Stimulated activated naive B cell treated with anti-CD40 and anti-IgM and Interleukin-4, amounts not matched to agents 10 μg/mL and 1 μg/mL and 100 μg/mL, for 72 hours (primary cell): Measurements from ENCODE around the gene DDX41.

Source experiments
- ATAC-seq, 2 donors: fragments of 150-1000 bp; cut with Tn5 transposase; replicated peaks; 2 replicates each; pipeline ENCODE4 v1.10.0; 2021; ENCODE audit warnings: moderate library complexity in 1 of 2
- DNase-seq: peaks from one replicate; pipeline ENCODE4 v3.0.0; 2021
- H3K27ac Mint-ChIP-seq: one replicate; pipeline ENCODE4 v1.8.0; 2022; ENCODE audit warnings: mild to moderate bottlenecking, mixed read lengths
- H3K27me3 Mint-ChIP-seq, 2 donors: one replicate each; pipeline ENCODE4 v1.8.0; 2022; ENCODE audit warnings: mixed read lengths in 2 of 2
- H3K36me3 Mint-ChIP-seq, 2 donors: one replicate each; pipeline ENCODE4 v1.8.0; 2022; ENCODE audit warnings: mixed read lengths in 2 of 2, mild to moderate bottlenecking in 1 of 2
- H3K4me1 Mint-ChIP-seq, 2 donors: one replicate each; pipeline ENCODE4 v1.8.0; 2022; ENCODE audit warnings: mixed read lengths in 2 of 2, mild to moderate bottlenecking in 1 of 2
- H3K4me3 Mint-ChIP-seq, 2 donors: one replicate each; pipeline ENCODE4 v1.8.0; 2022; ENCODE audit warnings: mild to moderate bottlenecking in 2 of 2, mixed read lengths in 2 of 2, moderate library complexity in 1 of 2
- H3K9me3 Mint-ChIP-seq, 2 donors: one replicate each; pipeline ENCODE4 v1.8.0; 2022; ENCODE audit warnings: mixed read lengths in 2 of 2, mild to moderate bottlenecking in 1 of 2

DDX41 gene

DNA sequence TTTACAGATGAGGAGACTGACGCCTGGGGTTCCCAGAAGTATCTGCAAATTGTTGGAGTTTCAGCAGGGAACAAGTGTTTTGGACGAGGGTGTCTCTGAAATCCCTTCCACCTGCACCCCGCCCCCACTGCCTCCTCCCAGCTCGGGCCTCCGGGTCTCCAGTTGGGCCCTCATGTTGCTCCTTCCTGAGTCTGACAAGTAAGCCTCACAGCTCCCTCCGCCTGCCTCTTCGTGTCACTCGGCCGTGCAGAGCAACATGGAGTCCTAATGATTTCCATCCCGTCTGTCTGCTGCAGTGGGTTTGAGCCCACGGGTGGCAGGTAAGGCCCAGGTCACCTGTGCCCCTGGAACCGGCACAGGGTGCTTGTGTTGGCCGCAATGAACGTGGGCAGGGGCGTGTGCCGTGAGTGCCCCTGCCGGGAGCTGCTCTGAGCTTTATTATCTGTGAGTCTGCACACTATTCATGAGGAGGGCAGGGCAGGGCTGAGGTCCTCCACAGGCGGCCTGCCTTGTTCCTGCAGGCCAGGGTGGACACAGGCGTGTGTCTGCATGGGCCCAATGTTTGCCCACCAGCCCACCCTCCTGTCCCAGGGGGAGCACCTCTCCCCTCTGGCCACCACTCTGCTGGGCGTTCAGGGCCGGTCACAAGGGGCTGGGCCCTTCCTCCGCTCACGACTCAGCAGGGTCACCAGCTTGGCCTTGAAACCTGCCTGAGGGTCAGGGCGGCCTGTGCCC, 13.2 kb downstream of the DDX41 start:
- peaks cover 7 to 10% of the 10 kb centered on the region in 2 donors for H3K27me3 Mint-ChIP-seq
- no peak overlapping the region for H3K27ac Mint-ChIP-seq
- H3K36me3 Mint-ChIP-seq: peaks cover 35 to 37% of the 10 kb centered on the region in 2 donors
- H3K4me1 Mint-ChIP-seq: peaks cover 51 to 71% of the 10 kb centered on the region in 2 donors
- no peak for ATAC-seq
- no peak overlapping the region for H3K4me3 Mint-ChIP-seq
- H3K9me3 Mint-ChIP-seq: no peaks in the 10 kb centered on the region
- DNase-seq: no peak

- no peak overlapping the region for H3K27ac Mint-ChIP-seq
- no peaks in the 10 kb centered on the region for H3K9me3 Mint-ChIP-seq
- peaks cover 54 to 71% of the 10 kb centered on the region in 2 donors for H3K4me1 Mint-ChIP-seq
- peaks cover 32 to 34% of the 10 kb centered on the region in 2 donors for H3K36me3 Mint-ChIP-seq
- peaks cover 11 to 16% of the 10 kb centered on the region in 2 donors for H3K27me3 Mint-ChIP-seq
- ATAC-seq (no peak), DNase-seq (no peak)
- peak overlapping the region in 1 of 2 donors; percentile 29 for H3K4me3 Mint-ChIP-seq
Observed at GRCh38 chr5:177502886-177503285, 13.9 kb downstream of the DDX41 start.

- H3K36me3 Mint-ChIP-seq: peaks cover 24 to 26% of the 10 kb centered on the region in 2 donors
- H3K4me1 Mint-ChIP-seq: peaks cover 48 to 67% of the 10 kb centered on the region in 2 donors
- H3K9me3 Mint-ChIP-seq: no peaks in the 10 kb centered on the region
- ATAC-seq (peak; percentile 37 to 43), DNase-seq (no peak)
- peak overlapping the region; percentile 22 to 29 for H3K4me3 Mint-ChIP-seq
- H3K27me3 Mint-ChIP-seq: peaks cover 11 to 18% of the 10 kb centered on the region in 2 donors
- peak overlapping the region; percentile 6 for H3K27ac Mint-ChIP-seq
Observed at GRCh38 chr5:177501874-177502678, 14.7 kb downstream of the DDX41 start.

- Mint-ChIP-seq H3K4me3 (no peak overlapping the region), H3K36me3 (peaks cover 20 to 22% of the 10 kb centered on the region in 2 donors), H3K9me3 (no peaks in the 10 kb centered on the region), H3K27me3 (peaks cover 11 to 18% of the 10 kb centered on the region in 2 donors), H3K4me1 (peaks cover 52 to 72% of the 10 kb centered on the region in 2 donors), H3K27ac (no peak overlapping the region)
- DNase-seq (no peak), ATAC-seq (peak; percentile 40 to 41)
Observed at GRCh38 chr5:177500685-177501522, 15.9 kb downstream of the DDX41 start.

DNA sequence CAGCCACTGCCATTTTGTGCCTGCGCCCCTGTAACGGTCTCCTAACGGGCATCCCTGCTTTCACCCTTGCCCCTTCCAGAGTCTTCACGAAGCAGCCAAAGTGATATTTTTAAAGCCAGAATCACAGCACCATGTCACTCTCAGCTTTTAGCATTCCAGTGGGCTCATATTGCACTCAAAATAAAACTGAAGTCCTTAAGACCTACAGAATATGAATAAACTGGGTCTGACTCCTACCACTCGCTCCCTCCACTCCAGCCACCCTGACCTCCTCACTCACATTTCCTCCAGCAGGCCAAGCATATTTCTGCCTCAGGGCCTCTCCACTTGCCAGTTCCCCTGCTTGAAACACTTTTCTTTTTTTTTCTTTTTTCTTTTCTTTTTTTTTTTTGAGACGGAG, 16.9 kb downstream of the DDX41 start:
- H3K27ac Mint-ChIP-seq: no peak overlapping the region

GRCh38 chr5:177498013-177498787, 18.6 kb downstream of the DDX41 start:
- peaks cover 11 to 18% of the 10 kb centered on the region in 2 donors for H3K27me3 Mint-ChIP-seq
- peaks cover 6 to 12% of the 10 kb centered on the region in 2 donors for H3K36me3 Mint-ChIP-seq
- H3K4me3 Mint-ChIP-seq: peak overlapping the region; percentile 84
- H3K9me3 Mint-ChIP-seq: no peaks in the 10 kb centered on the region
- H3K4me1 Mint-ChIP-seq: peaks cover 60 to 89% of the 10 kb centered on the region in 2 donors
- peak overlapping the region; percentile 85 for H3K27ac Mint-ChIP-seq
- ATAC-seq (no peak), DNase-seq (no peak)

More for the DNA sequence above, 16.9 kb downstream of the DDX41 start:
- Mint-ChIP-seq H3K9me3 (no peaks in the 10 kb centered on the region), H3K27me3 (peaks cover 11 to 18% of the 10 kb centered on the region in 2 donors), H3K4me3 (no peak overlapping the region), H3K36me3 (peaks cover 13 to 17% of the 10 kb centered on the region in 2 donors), H3K4me1 (peaks cover 51 to 78% of the 10 kb centered on the region in 2 donors)
- ATAC-seq: no peak
- DNase-seq: no peak

DNA sequence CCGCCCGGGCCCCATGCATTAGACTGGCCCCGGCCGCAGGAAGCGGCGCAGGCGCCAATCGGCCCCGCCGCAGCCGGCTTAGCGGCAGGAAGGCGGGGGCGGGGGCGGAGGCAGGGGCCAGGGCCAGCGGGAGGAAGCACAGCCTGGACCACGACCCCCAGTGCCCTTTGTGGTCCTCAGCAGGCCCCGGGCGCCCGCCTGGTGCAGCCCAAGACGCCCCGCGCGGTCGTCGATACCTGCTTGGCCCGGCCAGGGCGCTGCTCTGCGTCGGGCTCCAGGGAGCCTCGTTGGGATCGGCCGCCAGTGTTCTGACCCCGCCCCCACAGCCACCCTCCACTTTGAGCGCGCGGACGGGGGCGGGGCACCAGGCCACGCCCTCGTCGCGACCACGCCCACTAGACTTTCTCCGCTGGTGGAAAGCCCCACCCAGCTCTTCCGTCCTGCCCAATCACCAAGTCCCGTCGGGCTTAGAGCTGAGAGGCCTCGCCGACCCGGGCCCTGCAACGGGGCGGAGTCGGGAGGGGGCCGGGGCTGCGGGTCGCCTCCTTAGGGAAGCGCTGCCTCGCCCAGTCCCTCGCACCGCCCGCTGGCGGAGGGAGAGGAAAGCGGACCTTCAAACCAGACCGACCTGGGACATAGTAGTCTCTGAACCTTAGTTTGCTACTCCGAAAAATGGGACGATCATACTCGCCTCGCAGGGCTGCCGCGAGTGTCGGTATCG, 19.3 kb downstream of the DDX41 start, which contains the start of gene PDLIM7:
PDLIM7 (minus strand) TSS at position 313 of the 721 bp plus-strand sequence. CDS start 1,092 bp downstream, outside the sequence.
- H3K4me1 Mint-ChIP-seq: peaks cover 61 to 89% of the 10 kb centered on the region in 2 donors
- H3K36me3 Mint-ChIP-seq: peaks cover 4 to 13% of the 10 kb centered on the region in 2 donors
- H3K4me3 Mint-ChIP-seq: peak within 1 kb of the TSS; percentile 84
- peak within 1 kb of the TSS; percentile 85 for H3K27ac Mint-ChIP-seq
- H3K27me3 Mint-ChIP-seq: peaks cover 11 to 18% of the 10 kb centered on the region in 2 donors
- H3K9me3 Mint-ChIP-seq: no peaks in the 10 kb centered on the region
- ATAC-seq: peak; percentile 64 to 74
- peak; percentile 88 for DNase-seq

DNA sequence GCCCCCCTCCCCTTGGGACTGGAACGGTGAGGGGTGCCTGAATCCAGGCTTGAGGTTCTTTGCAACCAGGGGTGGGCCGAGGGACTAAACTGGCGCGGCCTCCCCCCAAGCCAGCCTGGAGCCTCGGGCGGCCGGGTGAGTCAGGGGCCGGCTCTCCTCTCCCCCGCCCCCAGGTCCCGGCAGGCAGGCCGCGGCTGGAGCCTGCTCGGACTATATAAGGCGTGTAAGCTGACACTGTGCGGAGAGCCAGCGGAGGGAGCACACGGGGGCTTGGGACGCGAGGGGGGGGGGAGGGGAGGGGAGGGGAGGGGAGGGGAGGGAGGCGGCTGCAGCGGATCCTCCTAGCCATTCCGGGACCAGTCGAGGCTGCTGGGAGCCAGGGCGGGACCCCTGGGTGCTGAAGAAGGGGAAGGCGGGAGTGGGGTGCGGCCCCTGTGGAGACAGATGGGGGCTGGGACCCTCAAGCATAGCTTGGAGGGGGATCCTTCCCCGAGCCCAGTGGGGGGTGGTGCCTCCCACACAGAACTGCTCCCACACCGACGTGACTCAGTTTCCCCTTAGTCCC, 20.0 kb downstream of the DDX41 start:
- Mint-ChIP-seq H3K27ac (peak overlapping the region; percentile 65), H3K36me3 (peaks cover 4 to 11% of the 10 kb centered on the region in 2 donors), H3K9me3 (no peaks in the 10 kb centered on the region), H3K4me1 (peaks cover 54 to 83% of the 10 kb centered on the region in 2 donors), H3K27me3 (peaks cover 11 to 18% of the 10 kb centered on the region in 2 donors), H3K4me3 (peak overlapping the region; percentile 84)
- DNase-seq (no peak), ATAC-seq (no peak)

- Mint-ChIP-seq H3K36me3 (peaks cover 6 to 14% of the 10 kb centered on the region in 2 donors), H3K27me3 (peaks cover 11 to 18% of the 10 kb centered on the region in 2 donors), H3K9me3 (no peaks in the 10 kb centered on the region), H3K4me1 (peaks cover 52 to 79% of the 10 kb centered on the region in 2 donors), H3K4me3 (peak overlapping the region; percentile 71 to 84), H3K27ac (peak overlapping the region; percentile 65)
- DNase-seq: no peak
- ATAC-seq: no peak
Observed at GRCh38 chr5:177496070-177496726, 20.6 kb downstream of the DDX41 start.

DNA sequence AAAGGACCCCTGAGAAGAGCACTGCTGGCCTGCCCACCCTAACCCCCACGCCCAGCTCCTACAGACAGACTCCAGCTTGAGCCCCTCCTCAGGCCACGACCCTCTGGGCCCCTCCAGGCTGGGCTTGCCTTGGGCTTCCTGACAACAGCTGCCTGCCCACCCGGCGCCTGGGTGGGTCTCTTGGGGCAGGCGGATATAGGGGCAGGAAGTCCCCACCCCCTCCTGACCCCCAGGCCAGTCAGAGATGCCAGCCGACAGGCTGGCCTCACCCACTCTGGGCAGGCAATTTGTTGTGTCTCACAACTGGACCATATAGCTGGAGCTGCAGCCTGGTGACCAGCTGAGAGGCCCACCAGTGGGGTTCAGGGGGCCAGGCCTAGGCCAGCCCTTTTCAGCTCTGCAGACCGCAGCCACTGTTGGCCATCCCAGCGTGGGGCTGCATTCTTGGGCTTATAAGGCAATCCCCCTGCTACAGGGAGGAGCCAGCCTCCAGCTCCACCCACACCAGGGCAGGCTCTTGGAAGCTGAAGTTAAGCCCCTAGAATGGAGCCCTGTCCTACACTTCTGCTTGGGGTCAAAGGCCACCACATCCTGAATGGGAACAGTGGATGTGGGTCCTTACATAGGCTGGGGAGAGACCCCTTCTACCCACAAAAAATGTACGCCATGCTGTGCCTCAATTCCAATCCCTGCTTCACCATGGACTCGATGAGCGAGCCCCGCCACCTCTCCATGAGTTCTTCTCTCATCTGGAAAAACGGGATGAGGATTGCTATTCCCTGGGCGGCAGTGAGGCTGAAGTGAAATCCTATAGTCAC, 21.3 kb downstream of the DDX41 start:
- H3K36me3 Mint-ChIP-seq: peaks cover 13 to 21% of the 10 kb centered on the region in 2 donors
- DNase-seq: no peak
- H3K27me3 Mint-ChIP-seq: peaks cover 11 to 18% of the 10 kb centered on the region in 2 donors
- H3K4me1 Mint-ChIP-seq: peaks cover 49 to 79% of the 10 kb centered on the region in 2 donors
- H3K27ac Mint-ChIP-seq: peak overlapping the region; percentile 47
- ATAC-seq: no peak
- H3K4me3 Mint-ChIP-seq: peak overlapping the region; percentile 17 to 84
- H3K9me3 Mint-ChIP-seq: no peaks in the 10 kb centered on the region
